Vagina (tissue), 2 donors: ENCODE results near the gene USH2A. TPM values are rescaled to one million over a fixed set of nuclear protein-coding genes. Genes with fewer than 3 reads are reported as not detected.

Experiments used
- DNase-seq, 2 donors: peaks; one replicate each; pipeline ENCODE4 v3.0.0-alpha.2; 2017; ENCODE audit errors: extremely low spot score in 2 of 2
- H3K27ac ChIP-seq: fragments of 200-600 bp; sonication (generic); one replicate; pipeline ENCODE4 v1.5.1; 2019
- H3K27me3 ChIP-seq: fragments of 200-600 bp; sonication (generic); one replicate; pipeline ENCODE4 v1.5.1; 2019
- H3K36me3 ChIP-seq, 2 donors: fragments of 200-600 bp; sonication (generic); one replicate each; pipeline ENCODE4 v1.5.1; 2017 to 2019
- H3K4me1 ChIP-seq: fragments of 200-600 bp; sonication (generic); one replicate; pipeline ENCODE4 v1.5.1; 2019
- H3K4me3 ChIP-seq, 2 donors: fragments of 200-600 bp; sonication (generic); 1 replicate in 1 of 2; 2 replicates in 1 of 2; pipeline ENCODE4 v1.5.1; 2016 to 2019
- H3K9me3 ChIP-seq: fragments of 200-600 bp; sonication (generic); one replicate; pipeline ENCODE4 v1.5.1; 2019
- POLR2A ChIP-seq, 2 donors: fragments of 450-650 bp; IDR thresholded peaks; one replicate each; pipeline ENCODE4 v1.6.1; 2017; ENCODE audit warnings: antibody characterized with exemption in 2 of 2, mild to moderate bottlenecking in 2 of 2, moderate library complexity in 2 of 2
- POLR2AphosphoS5 ChIP-seq, 2 donors: sonication (generic); formaldehyde crosslinking; IDR thresholded peaks; one replicate each; pipeline ENCODE4 v1.9.0; 2017; ENCODE audit warnings: antibody characterized with exemption in 2 of 2, mild to moderate bottlenecking in 2 of 2, low read depth in 1 of 2; ENCODE audit not compliant: insufficient read depth in 1 of 2
- intact Hi-C: fragments of 100-400 bp; cut with DNase I; formaldehyde crosslinking; loops from one replicate; pipeline ENCODE4 v1.15.1; 2023
- total RNA-seq: library from RNA; depleted of rRNA; stranded (reverse); fragments of >200 nt; gene quantifications from one replicate; pipeline ENCODE4 v1.2.3, GENCODE V29; 2016
- TF ChIP-seq, protein P1 (sequence below), 3 experiments: fragments of 450-650 bp in 2 of 3; fragments of 200-600 bp in 1 of 3; sonication (generic) in 1 of 3; IDR thresholded peaks; one replicate each; pipeline ENCODE4 v1.5.1; 2017 to 2019; ENCODE audit warnings: antibody characterized with exemption in 3 of 3, mild to moderate bottlenecking in 2 of 3, moderate library complexity in 2 of 3

Gene USH2A
- total RNA-seq, 1 donor from 2014 or later: under 0.01 TPM

DNA sequence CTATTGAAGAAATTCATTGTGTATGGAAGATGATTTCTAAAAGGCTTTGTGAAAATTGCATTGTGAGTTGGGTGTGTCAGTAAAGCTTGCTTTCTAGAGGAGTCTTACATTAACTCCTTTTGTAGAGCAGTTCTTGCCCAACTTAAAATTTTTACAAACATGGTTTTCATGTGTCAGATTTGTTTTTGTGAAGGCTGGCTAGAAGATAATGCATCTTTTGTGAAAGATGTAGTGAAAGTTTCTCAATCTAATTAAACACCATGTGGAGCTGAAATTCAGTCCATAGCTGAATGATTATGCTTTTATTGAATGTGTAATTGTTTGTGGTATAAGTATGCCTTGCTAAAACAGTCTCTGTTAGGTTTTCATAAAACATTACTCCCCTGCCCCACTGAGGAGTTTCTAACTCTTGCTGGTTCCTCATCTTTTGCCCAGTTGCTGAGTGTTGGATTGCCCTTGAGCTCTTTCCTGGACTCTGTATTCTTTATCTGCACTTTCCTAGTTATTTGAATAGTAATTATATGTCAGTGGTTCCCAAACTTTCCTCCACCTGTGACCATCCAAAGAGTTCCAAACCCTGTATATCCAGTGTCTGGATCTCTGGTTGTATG lies 818.1 kb downstream of the USH2A start:
- Histone ChIP-seq H3K4me3 (no peak overlapping the region), H3K4me1 (peaks cover 11% of the 10 kb centered on the region), H3K27me3 (no peaks in the 10 kb centered on the region), H3K36me3 (peaks cover 0 to 17% of the 10 kb centered on the region in 2 donors), H3K27ac (no peak overlapping the region), H3K9me3 (no peaks in the 10 kb centered on the region)
- no peak for DNase-seq
- intact Hi-C loops: no loop called here
- TF ChIP-seq POLR2AphosphoS5 (IDR thresholded peaks at IDR 0.05; ENCODE audit: insufficient read depth in 1 of 2, low read depth in 1 of 2) (no peak), POLR2A (IDR thresholded peaks at IDR 0.05) (no peak)
- TF ChIP-seq, protein P1, sequence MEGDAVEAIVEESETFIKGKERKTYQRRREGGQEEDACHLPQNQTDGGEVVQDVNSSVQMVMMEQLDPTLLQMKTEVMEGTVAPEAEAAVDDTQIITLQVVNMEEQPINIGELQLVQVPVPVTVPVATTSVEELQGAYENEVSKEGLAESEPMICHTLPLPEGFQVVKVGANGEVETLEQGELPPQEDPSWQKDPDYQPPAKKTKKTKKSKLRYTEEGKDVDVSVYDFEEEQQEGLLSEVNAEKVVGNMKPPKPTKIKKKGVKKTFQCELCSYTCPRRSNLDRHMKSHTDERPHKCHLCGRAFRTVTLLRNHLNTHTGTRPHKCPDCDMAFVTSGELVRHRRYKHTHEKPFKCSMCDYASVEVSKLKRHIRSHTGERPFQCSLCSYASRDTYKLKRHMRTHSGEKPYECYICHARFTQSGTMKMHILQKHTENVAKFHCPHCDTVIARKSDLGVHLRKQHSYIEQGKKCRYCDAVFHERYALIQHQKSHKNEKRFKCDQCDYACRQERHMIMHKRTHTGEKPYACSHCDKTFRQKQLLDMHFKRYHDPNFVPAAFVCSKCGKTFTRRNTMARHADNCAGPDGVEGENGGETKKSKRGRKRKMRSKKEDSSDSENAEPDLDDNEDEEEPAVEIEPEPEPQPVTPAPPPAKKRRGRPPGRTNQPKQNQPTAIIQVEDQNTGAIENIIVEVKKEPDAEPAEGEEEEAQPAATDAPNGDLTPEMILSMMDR (IDR thresholded peaks at IDR 0.05): no peak

- no peak overlapping the region for H3K4me3 ChIP-seq
- no peak for DNase-seq
- H3K36me3 ChIP-seq: peaks cover 0 to 14% of the 10 kb centered on the region in 2 donors
- H3K27ac ChIP-seq: no peak overlapping the region
- no peaks in the 10 kb centered on the region for H3K27me3 ChIP-seq
- intact Hi-C loops: no loop called here
- no peaks in the 10 kb centered on the region for H3K9me3 ChIP-seq
- H3K4me1 ChIP-seq: peaks cover 21% of the 10 kb centered on the region
- TF ChIP-seq, protein P1 (IDR thresholded peaks at IDR 0.05): no peak
These were observed 819.9 kb downstream of the USH2A start for GRCh38 chr1:215603319-215603718.

- Histone ChIP-seq H3K4me1 (peaks cover 16% of the 10 kb centered on the region), H3K9me3 (no peaks in the 10 kb centered on the region), H3K4me3 (no peak overlapping the region), H3K27me3 (no peaks in the 10 kb centered on the region), H3K36me3 (peaks cover 0 to 14% of the 10 kb centered on the region in 2 donors), H3K27ac (no peak overlapping the region)
- DNase-seq: no peak
- TF ChIP-seq POLR2A (IDR thresholded peaks at IDR 0.05): no peak
- no peak for TF ChIP-seq POLR2AphosphoS5 (IDR thresholded peaks at IDR 0.05; ENCODE audit: insufficient read depth in 1 of 2, low read depth in 1 of 2)
- TF ChIP-seq, protein P1 (IDR thresholded peaks at IDR 0.05): no peak
- intact Hi-C loops: no loop called here
These were observed 822.0 kb downstream of the USH2A start for GRCh38 chr1:215601276-215601675.

DNA sequence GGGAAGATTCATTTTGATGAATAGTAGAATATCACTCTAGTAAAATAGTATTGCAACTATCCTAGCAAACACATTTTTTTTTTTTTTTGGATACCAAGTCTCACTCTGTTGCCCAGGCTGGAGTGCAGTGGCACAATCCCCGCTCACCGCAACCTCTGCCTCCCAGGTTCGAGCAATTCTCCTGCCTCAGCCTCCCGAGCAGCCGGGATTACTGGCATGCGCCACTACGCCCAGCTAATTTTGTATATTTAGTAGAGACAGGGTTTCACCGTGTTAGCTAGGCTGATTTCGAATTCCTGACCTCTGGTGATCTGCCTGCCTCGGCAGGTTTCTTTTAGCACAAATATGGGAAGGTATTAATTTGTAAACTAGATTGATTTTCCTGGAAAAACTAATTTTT lies 822.4 kb downstream of the USH2A start:
- H3K27ac ChIP-seq: no peak overlapping the region

GRCh38 chr1:215600258-215600792 lies 822.9 kb downstream of the USH2A start:
- Histone ChIP-seq H3K27ac (no peak overlapping the region), H3K4me3 (no peak overlapping the region), H3K9me3 (no peaks in the 10 kb centered on the region), H3K27me3 (no peaks in the 10 kb centered on the region), H3K36me3 (peaks cover 0 to 14% of the 10 kb centered on the region in 2 donors), H3K4me1 (peaks cover 10% of the 10 kb centered on the region)
- intact Hi-C loops: no loop called here
- TF ChIP-seq, protein P1 (IDR thresholded peaks at IDR 0.05): no peak
- TF ChIP-seq POLR2AphosphoS5 (IDR thresholded peaks at IDR 0.05; ENCODE audit: insufficient read depth in 1 of 2, low read depth in 1 of 2): no peak
- no peak for TF ChIP-seq POLR2A (IDR thresholded peaks at IDR 0.05)
- DNase-seq: no peak

More for the DNA sequence above, 822.4 kb downstream of the USH2A start:
- intact Hi-C loops: no loop called here
- H3K4me3 ChIP-seq: no peak overlapping the region
- TF ChIP-seq, protein P1 (IDR thresholded peaks at IDR 0.05): no peak
- no peak for DNase-seq
- peaks cover 0 to 14% of the 10 kb centered on the region in 2 donors for H3K36me3 ChIP-seq
- H3K9me3 ChIP-seq: no peaks in the 10 kb centered on the region
- H3K4me1 ChIP-seq: peaks cover 12% of the 10 kb centered on the region
- H3K27me3 ChIP-seq: no peaks in the 10 kb centered on the region
